Colon (tissue), 2 donors: ENCODE results near the gene PPP1R14D.

ENCODE experiments used
- FAIRE-seq: peaks from 2 replicates; lab custom pipeline; 2012; peaks lifted over from hg19 to GRCh38; lab: Jason Lieb, UNC
- donor health status: control.
- donor health status: control.

The PPP1R14D gene

GRCh38 chr15:40782609-40783227 is 45.8 kb downstream of the PPP1R14D start:
- FAIRE-seq, result no peak

DNA sequence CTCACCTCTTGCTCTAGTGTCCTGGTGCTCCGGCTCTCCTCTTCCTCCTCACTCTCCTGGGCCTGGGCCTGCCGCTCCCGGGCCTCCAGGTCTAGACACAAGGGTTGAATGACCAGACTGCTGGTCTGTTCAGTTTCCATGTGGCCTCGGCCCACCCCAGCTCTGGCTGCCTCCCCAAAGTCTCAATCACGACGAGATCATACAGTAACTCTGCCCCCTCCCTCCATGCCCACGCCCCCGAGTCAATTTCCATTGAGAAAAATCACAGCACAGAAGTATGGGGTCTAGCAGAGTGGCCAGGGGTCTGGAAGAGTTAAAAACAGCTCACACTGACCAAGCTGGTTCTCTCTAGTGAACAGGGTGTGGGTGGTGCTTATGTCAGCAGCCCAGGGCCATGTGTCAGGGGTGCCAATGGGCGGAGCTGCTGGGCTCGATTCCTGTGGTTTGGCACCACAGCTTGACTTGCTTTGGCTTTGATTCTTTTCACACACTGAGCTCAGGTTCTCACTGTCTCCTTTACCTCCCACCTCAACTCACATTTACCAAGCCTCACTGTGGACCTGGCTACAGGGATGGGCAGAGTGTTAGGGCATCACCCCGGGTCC is 51.9 kb downstream of the PPP1R14D start:
- no peak for FAIRE-seq

GRCh38 chr15:40775740-40776536 is 52.6 kb downstream of the PPP1R14D start:
- FAIRE-seq, result no peak

- FAIRE-seq, result no peak
These were observed 53.5 kb downstream of the PPP1R14D start for GRCh38 chr15:40775007-40775406.

DNA sequence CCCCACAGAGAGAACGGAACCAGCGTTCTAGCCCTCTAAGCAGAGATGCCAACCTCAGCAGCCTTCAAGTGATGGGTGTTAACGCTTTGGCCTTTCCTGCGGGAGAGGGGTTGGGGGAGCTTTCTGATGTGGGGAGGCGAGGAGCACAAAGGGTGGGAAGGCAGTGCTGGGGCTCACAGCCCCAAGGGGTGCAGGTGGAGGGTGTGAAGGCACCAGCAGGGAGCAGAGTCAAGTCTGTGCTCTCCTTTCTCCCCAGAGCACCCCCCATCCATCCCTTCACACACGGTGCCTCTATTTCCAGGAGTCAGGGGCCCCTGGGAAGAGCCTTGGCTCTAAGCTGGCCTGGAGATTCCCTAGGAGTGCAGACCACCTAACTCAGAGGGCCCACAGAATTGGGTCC is 54.6 kb downstream of the PPP1R14D start:
- FAIRE-seq, result no peak

DNA sequence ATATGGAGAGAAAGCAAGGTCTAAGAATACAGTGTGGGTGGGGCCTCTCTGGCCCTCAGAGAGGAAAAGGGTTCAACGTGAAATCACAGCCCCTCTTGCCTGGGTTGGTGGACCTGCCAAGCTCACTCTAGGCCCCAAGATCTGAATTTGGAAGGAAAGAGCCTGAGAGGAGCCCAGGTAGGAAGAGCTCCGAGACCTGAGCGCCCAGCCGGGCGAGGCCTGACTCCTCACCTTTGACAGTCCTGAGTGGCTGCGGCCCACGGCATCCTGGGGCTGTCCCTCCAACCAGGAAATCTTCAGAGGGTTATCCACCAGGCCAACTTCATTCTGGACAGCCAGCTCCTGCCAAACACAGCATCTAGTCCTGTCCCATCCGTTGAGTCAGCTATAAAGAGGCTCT is 55.0 kb downstream of the PPP1R14D start:
- no peak for FAIRE-seq

DNA sequence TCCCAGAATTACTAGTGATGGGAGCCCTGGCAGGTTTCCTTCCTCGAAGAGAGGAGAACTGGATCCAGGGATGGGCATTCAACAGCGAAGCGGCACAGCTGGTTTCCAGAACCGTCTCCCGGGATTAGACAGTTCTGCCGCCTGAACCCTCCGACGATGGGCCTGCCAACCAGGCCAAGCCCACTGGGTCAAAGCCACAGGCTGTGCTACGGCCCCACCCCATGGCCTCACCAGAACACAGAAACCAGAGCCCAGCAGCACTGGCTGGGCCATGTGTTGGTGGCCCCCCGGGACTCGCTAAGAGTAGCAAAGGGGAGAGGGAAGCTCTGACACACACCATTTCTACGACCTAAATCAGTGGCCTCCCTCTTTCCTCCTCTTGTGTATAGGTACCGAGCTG is 56.5 kb downstream of the PPP1R14D start:
- FAIRE-seq, result no peak

- FAIRE-seq, result no peak
These were observed 57.3 kb downstream of the PPP1R14D start for GRCh38 chr15:40771242-40771641.

- FAIRE-seq, result no peak
These were observed 58.3 kb downstream of the PPP1R14D start for GRCh38 chr15:40770147-40770721.

- no peak for FAIRE-seq
These were observed 59.0 kb downstream of the PPP1R14D start, which contains the start of gene C15orf62 for GRCh38 chr15:40769274-40770146. TSS of gene C15orf62 (plus strand) at chr15:40769980. CDS start at chr15:40770496, 516 bp downstream.

DNA sequence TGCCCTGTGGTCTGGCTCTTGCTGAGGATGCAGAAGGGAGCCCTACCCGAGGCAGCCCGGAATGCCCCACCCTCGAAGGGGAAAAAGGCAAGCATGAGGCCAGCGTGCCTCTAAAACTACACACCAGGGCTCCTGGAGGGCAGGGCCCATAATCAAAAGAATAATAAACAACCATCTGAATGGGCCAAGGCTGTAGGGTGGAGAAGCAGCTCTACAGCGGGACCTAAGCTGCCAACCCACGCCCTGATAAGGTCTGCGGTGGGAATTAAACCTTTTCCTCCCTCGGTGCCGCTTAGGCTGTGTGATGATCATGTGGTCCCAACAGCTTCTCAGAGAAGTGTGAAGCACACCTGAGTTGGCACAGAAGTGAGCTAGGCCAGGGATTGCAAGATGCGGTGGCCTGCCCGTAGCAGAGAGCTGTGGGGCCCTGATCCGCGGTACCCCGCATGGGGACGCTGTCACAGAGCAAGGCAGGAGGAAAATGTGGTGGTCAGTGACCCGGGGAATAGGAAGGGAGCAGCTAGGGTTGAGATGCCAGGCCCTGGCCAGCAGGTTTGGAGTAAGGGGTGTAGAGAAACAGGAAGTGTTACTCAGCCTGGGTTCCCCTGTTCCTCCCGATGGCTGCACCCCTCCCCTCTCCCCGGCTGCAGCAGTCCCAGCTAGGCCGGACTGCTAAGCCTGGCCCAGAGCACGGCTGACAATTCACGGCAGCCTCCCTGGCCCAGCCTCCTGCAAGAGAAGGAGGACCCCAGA is 59.8 kb downstream of the PPP1R14D start:
- no peak for FAIRE-seq

GRCh38 chr15:40767838-40768500 is 60.5 kb downstream of the PPP1R14D start:
- FAIRE-seq, result no peak

GRCh38 chr15:40766906-40767837 is 61.3 kb downstream of the PPP1R14D start:
- no peak for FAIRE-seq

GRCh38 chr15:40766194-40766815 is 62.2 kb downstream of the PPP1R14D start:
- no peak for FAIRE-seq
